Vagina (tissue), 2 donors: Measurements from ENCODE around the gene SEC22B.
"Not testable (repeated sequence)": the region's sequence is repeated elsewhere in the genome, so short reads cannot be mapped to it uniquely, and the experiment has no call there.

Experiments used
- CTCF ChIP-seq, 3 experiments: fragments of 450-650 bp in 2 of 3; fragments of 200-600 bp in 1 of 3; sonication (generic) in 1 of 3; IDR thresholded peaks; one replicate each; pipeline ENCODE4 v1.5.1; 2017 to 2019; ENCODE audit warnings: antibody characterized with exemption in 3 of 3, mild to moderate bottlenecking in 2 of 3, moderate library complexity in 2 of 3
- POLR2A ChIP-seq, 2 donors: fragments of 450-650 bp; IDR thresholded peaks; one replicate each; pipeline ENCODE4 v1.6.1; 2017; ENCODE audit warnings: antibody characterized with exemption in 2 of 2, mild to moderate bottlenecking in 2 of 2, moderate library complexity in 2 of 2
- POLR2AphosphoS5 ChIP-seq, 2 donors: sonication (generic); formaldehyde crosslinking; IDR thresholded peaks; one replicate each; pipeline ENCODE4 v1.9.0; 2017; ENCODE audit warnings: antibody characterized with exemption in 2 of 2, mild to moderate bottlenecking in 2 of 2, low read depth in 1 of 2; ENCODE audit not compliant: insufficient read depth in 1 of 2

- not testable (repeated sequence) for TF ChIP-seq CTCF (IDR thresholded peaks at IDR 0.05); POLR2AphosphoS5 (IDR thresholded peaks at IDR 0.05; ENCODE audit: insufficient read depth in 1 of 2, low read depth in 1 of 2); POLR2A (IDR thresholded peaks at IDR 0.05)
These were observed 51.7 kb downstream of the SEC22B start for GRCh38 chr1:120124628-120125027.
